GM23338 (cell line): ENCODE data around the gene HDAC5. TPM values are rescaled to one million over a fixed set of nuclear protein-coding genes. Genes with fewer than 3 reads are reported as not detected.

ENCODE experiments used
- polyA plus RNA-seq: library from polyadenylated mRNA; unstranded; fragments of >200 nt; fragmentation: Nextera tagmentation; extraction: Ambion mirVana; gene quantifications from 2 replicates; pipeline ENCODE4 v1.2.1, GENCODE V29; 2016
- small RNA-seq: library from RNA; depleted of rRNA; stranded (forward); fragments of <200 nt; gene quantifications from one replicate; pipeline ENCODE3, GENCODE V24; 2014; ENCODE audit warnings: low replicate concordance
- total RNA-seq: library from RNA; depleted of rRNA; stranded (reverse); fragments of >200 nt; shearing (Covaris generic); gene quantifications from 2 replicates; pipeline ENCODE4 v1.2.3, GENCODE V29; 2014; rRNA removed

Gene HDAC5
- total and polyA plus RNA-seq, 2 experiments from 2014 or later, result 16.9 to 71.1 TPM

Small RNAs within 50 kb of the gene (small RNA-seq; reads per million reads assigned to genes)
- gene RNU6-131P, result not detected

Other genes with a start within 250 kb of the HDAC5 start
- 20.7 and 21.0 TPM in 2 replicates for gene MPP2, start 216.1 kb downstream of the HDAC5 start, total RNA-seq
- gene MPP2, start 216.1 kb downstream of the HDAC5 start, polyA plus RNA-seq, result 7.2 and 7.8 TPM in 2 replicates
- gene PPY, start 181.2 kb downstream of the HDAC5 start, total RNA-seq, result not detected in 2 replicates
- 0.94 TPM in 1 of 2 replicates, not detected in the other for gene PPY, start 181.2 kb downstream of the HDAC5 start, polyA plus RNA-seq
- 0.56 TPM in 1 of 2 replicates, not detected in the other for gene PYY, start 169.7 kb downstream of the HDAC5 start, total RNA-seq
- gene PYY, start 169.7 kb downstream of the HDAC5 start, polyA plus RNA-seq, result 6.6 and 8.5 TPM in 2 replicates
- 7.2 and 7.7 TPM in 2 replicates for gene NAGS, start 119.0 kb downstream of the HDAC5 start, total RNA-seq
- 4.1 and 4.2 TPM in 2 replicates for gene NAGS, start 119.0 kb downstream of the HDAC5 start, polyA plus RNA-seq
- gene TMEM101, start 108.7 kb downstream of the HDAC5 start, total RNA-seq, result 31.6 and 38.4 TPM in 2 replicates
- gene TMEM101, start 108.7 kb downstream of the HDAC5 start, polyA plus RNA-seq, result 15.9 and 19.7 TPM in 2 replicates
- 64.4 and 72.7 TPM in 2 replicates for gene LSM12, start 57.0 kb downstream of the HDAC5 start, total RNA-seq
- 226 and 241 TPM in 2 replicates for gene LSM12, start 57.0 kb downstream of the HDAC5 start, polyA plus RNA-seq
- gene G6PC3, start 52.9 kb downstream of the HDAC5 start, total RNA-seq, result 110 and 112 TPM in 2 replicates
- 143 and 154 TPM in 2 replicates for gene G6PC3, start 52.9 kb downstream of the HDAC5 start, polyA plus RNA-seq
- 17.0 and 19.0 TPM in 2 replicates for gene HROB, start 18.3 kb upstream of the HDAC5 start, total RNA-seq
- 9.3 TPM in 2 replicates for gene HROB, start 18.3 kb upstream of the HDAC5 start, polyA plus RNA-seq
- gene ASB16, start 47.1 kb upstream of the HDAC5 start, total RNA-seq, result not detected in 2 replicates
- 0.21 and 0.47 TPM in 2 replicates for gene ASB16, start 47.1 kb upstream of the HDAC5 start, polyA plus RNA-seq
- 15.9 and 20.8 TPM in 2 replicates for gene TMUB2, start 63.3 kb upstream of the HDAC5 start, total RNA-seq
- 16.5 and 17.0 TPM in 2 replicates for gene TMUB2, start 63.3 kb upstream of the HDAC5 start, polyA plus RNA-seq
- 79.3 and 95.0 TPM in 2 replicates for gene ATXN7L3, start 76.2 kb upstream of the HDAC5 start, total RNA-seq
- 20.3 and 20.6 TPM in 2 replicates for gene ATXN7L3, start 76.2 kb upstream of the HDAC5 start, polyA plus RNA-seq
- 62.2 and 78.8 TPM in 2 replicates for gene UBTF, start 96.0 kb upstream of the HDAC5 start, total RNA-seq
- 27.0 and 29.9 TPM in 2 replicates for gene UBTF, start 96.0 kb upstream of the HDAC5 start, polyA plus RNA-seq
- not detected in 2 replicates for gene SLC4A1, start 144.5 kb upstream of the HDAC5 start, total RNA-seq
- not detected in 2 replicates for gene SLC4A1, start 144.5 kb upstream of the HDAC5 start, polyA plus RNA-seq
- gene RUNDC3A, start 185.0 kb upstream of the HDAC5 start, total RNA-seq, result 4.0 and 5.5 TPM in 2 replicates
- 3.7 and 6.3 TPM in 2 replicates for gene RUNDC3A, start 185.0 kb upstream of the HDAC5 start, polyA plus RNA-seq
- gene SLC25A39, start 201.2 kb upstream of the HDAC5 start, total RNA-seq, result 157 and 184 TPM in 2 replicates
- 202 and 215 TPM in 2 replicates for gene SLC25A39, start 201.2 kb upstream of the HDAC5 start, polyA plus RNA-seq
- gene GRN, start 221.7 kb upstream of the HDAC5 start, total RNA-seq, result 193 and 216 TPM in 2 replicates
- gene GRN, start 221.7 kb upstream of the HDAC5 start, polyA plus RNA-seq, result 101 and 122 TPM in 2 replicates
- 26.6 and 35.4 TPM in 2 replicates for gene FAM171A2, start 240.2 kb upstream of the HDAC5 start, total RNA-seq
- gene FAM171A2, start 240.2 kb upstream of the HDAC5 start, polyA plus RNA-seq, result 3.9 and 4.1 TPM in 2 replicates